ENCODE data around the gene PRKG1. TPM values are rescaled to one million over a fixed set of nuclear protein-coding genes. Genes with fewer than 3 reads are reported as not detected.

PRKG1 gene
- total and polyA plus RNA-seq, 2 experiments from 2014 or later = 18.2 to 21.1 TPM

GRCh38 chr10:51285601-51286000 lies 211.3 kb downstream of the PRKG1 start:
- no peaks in the 10 kb centered on the region for H3K36me3 ChIP-seq (ENCODE audit: insufficient read depth)
- ATAC-seq = no peak

GRCh38 chr10:51288511-51288910 lies 214.2 kb downstream of the PRKG1 start:
- Histone ChIP-seq H3K4me2 (no peak overlapping the region), H3K27ac (ENCODE audit: low read depth) (no peak overlapping the region), H3K79me2 (replicated peaks; ENCODE audit: insufficient read depth) (no peaks in the 10 kb centered on the region), H3K9me2 (ENCODE audit: insufficient read depth) (no peaks in the 10 kb centered on the region), H3F3A (replicated peaks; ENCODE audit: low read depth) (no peaks in the 10 kb centered on the region), H3K4me3 (no peak overlapping the region), H3K27me3 (ENCODE audit: insufficient read depth) (no peaks in the 10 kb centered on the region), H4K20me1 (replicated peaks; ENCODE audit: insufficient read depth) (no peaks in the 10 kb centered on the region), H3K36me3 (ENCODE audit: insufficient read depth) (no peaks in the 10 kb centered on the region), H3K4me1 (ENCODE audit: insufficient read depth) (0 out of 2 replicates have a peak, but pooled peaks cover 8% of the 10 kb centered on the region), H2AFZ (no peak overlapping the region)
- DNase-seq (ENCODE audit: low spot score) = no peak
- no peaks in the 10 kb centered on the region for H3K9me3 Mint-ChIP-seq
- no peak overlapping the region for H3K4me3 Mint-ChIP-seq
- H3K4me1 Mint-ChIP-seq = peaks cover 5% of the 10 kb centered on the region; the same call in 2 of the 3 replicates
- H3K36me3 Mint-ChIP-seq (ENCODE audit: low read depth) = no peaks in the 10 kb centered on the region
- no peak for ATAC-seq
- no peak overlapping the region for H3K27ac Mint-ChIP-seq
- no peaks in the 10 kb centered on the region for H3K27me3 Mint-ChIP-seq (ENCODE audit: insufficient read depth, low read depth, poor library complexity)
- TF ChIP-seq REST (IDR thresholded peaks at IDR 0.05; ENCODE audit: unreplicated experiment) (no peak), POLR2AphosphoS5 (IDR thresholded peaks at IDR 0.05; ENCODE audit: low read depth) (no peak), ZNF331 (CRISPR knock-in tag; IDR thresholded peaks at IDR 0.05; ENCODE audit: low read depth) (no peak), EZH2 (IDR thresholded peaks at IDR 0.05; ENCODE audit: low read depth, unreplicated experiment) (no peak), CREB1 (CRISPR knock-in tag; IDR thresholded peaks at IDR 0.05; ENCODE audit: low read depth) (no peak), NANOG (IDR thresholded peaks at IDR 0.05; ENCODE audit: borderline replicate concordance) (no peak), STAT1 (IDR thresholded peaks at IDR 0.05; ENCODE audit: unreplicated experiment) (no peak), ETS1 (IDR thresholded peaks at IDR 0.05) (no peak), JUNB (IDR thresholded peaks at IDR 0.05; ENCODE audit: unreplicated experiment) (no peak), ZNF462 (CRISPR knock-in tag; IDR thresholded peaks at IDR 0.05) (no peak), EZH2phosphoT487 (IDR thresholded peaks at IDR 0.05; ENCODE audit: unreplicated experiment) (no peak), ZNF114 (CRISPR knock-in tag; IDR thresholded peaks at IDR 0.05) (no peak)

More at GRCh38 chr10:51285601-51286000, 211.3 kb downstream of the PRKG1 start:
- H3K27ac ChIP-seq (ENCODE audit: low read depth) = no peak overlapping the region
- no peaks in the 10 kb centered on the region for H3K9me2 ChIP-seq (ENCODE audit: insufficient read depth)
- H3K4me2 ChIP-seq = no peak overlapping the region
- no peaks in the 10 kb centered on the region for H3K27me3 Mint-ChIP-seq (ENCODE audit: insufficient read depth, low read depth, poor library complexity)
- no peak for DNase-seq (ENCODE audit: low spot score)
- H2AFZ ChIP-seq = no peak overlapping the region
- TF ChIP-seq ZNF114 (CRISPR knock-in tag; IDR thresholded peaks at IDR 0.05) = no peak
- TF ChIP-seq CREB1 (CRISPR knock-in tag; IDR thresholded peaks at IDR 0.05; ENCODE audit: low read depth) = no peak
- 0 out of 2 replicates have a peak overlapping the region, but pooled peaks have one; percentile 8 for H3K27ac Mint-ChIP-seq
- H3K79me2 ChIP-seq (replicated peaks; ENCODE audit: insufficient read depth) = no peaks in the 10 kb centered on the region
- no peak overlapping the region for H3K4me3 Mint-ChIP-seq
- H3K4me1 ChIP-seq (ENCODE audit: insufficient read depth) = peaks cover 3% of the 10 kb centered on the region; the same call in 1 of the 2 replicates
- peaks cover 13% of the 10 kb centered on the region for H3K36me3 Mint-ChIP-seq (ENCODE audit: low read depth)
- H4K20me1 ChIP-seq (replicated peaks; ENCODE audit: insufficient read depth) = no peaks in the 10 kb centered on the region
- H3K4me1 Mint-ChIP-seq = peaks cover 24% of the 10 kb centered on the region
- H3K4me3 ChIP-seq = no peak overlapping the region
- H3K9me3 Mint-ChIP-seq = peaks cover 13% of the 10 kb centered on the region
- H3K27me3 ChIP-seq (ENCODE audit: insufficient read depth) = no peaks in the 10 kb centered on the region
- H3F3A ChIP-seq (replicated peaks; ENCODE audit: low read depth) = no peaks in the 10 kb centered on the region

Measured in GM23338 (cell line).